Lower lobe of right lung (tissue), 2 donors: ENCODE measurements around the gene KIAA0825. TPM values are rescaled to one million over a fixed set of nuclear protein-coding genes. Genes with fewer than 3 reads are reported as not detected.

ENCODE experiments used
- ATAC-seq, 2 donors: fragments of 200-7000 bp; cut with Tn5 transposase; one replicate each; pipeline ENCODE4 v1.9.1; 2020 to 2022; ENCODE audit warnings: mild to moderate bottlenecking in 2 of 2, moderate library complexity in 2 of 2
- DNase-seq: peaks from one replicate; pipeline ENCODE4 v3.0.0-alpha.2; 2020
- H3K27ac ChIP-seq: fragments of 200-600 bp; one replicate; pipeline ENCODE4 v1.8.0; 2022
- H3K27me3 ChIP-seq: fragments of 200-600 bp; one replicate; pipeline ENCODE4 v1.8.0; 2022; ENCODE audit warnings: low read depth
- H3K36me3 ChIP-seq: fragments of 200-600 bp; one replicate; pipeline ENCODE4 v1.8.0; 2022; ENCODE audit warnings: mild to moderate bottlenecking
- H3K4me1 ChIP-seq: fragments of 200-600 bp; one replicate; pipeline ENCODE4 v1.8.0; 2022
- H3K4me3 ChIP-seq: fragments of 200-600 bp; one replicate; pipeline ENCODE4 v1.8.0; 2022; ENCODE audit warnings: mild to moderate bottlenecking
- H3K9me3 ChIP-seq: fragments of 200-600 bp; one replicate; pipeline ENCODE4 v1.8.0; 2022
- CTCF ChIP-seq: fragments of 200-600 bp; IDR thresholded peaks from one replicate; pipeline ENCODE4 v1.8.0; 2022; ENCODE audit warnings: antibody characterized with exemption, mild to moderate bottlenecking
- intact Hi-C: fragments of 100-400 bp; cut with DNase I; formaldehyde crosslinking; loops from one replicate; pipeline ENCODE4 v1.11.0; 2022
- total RNA-seq: library from RNA; stranded (reverse); fragmentation: NEBNext Ultra II Directional; extraction: Animal tissue kit (Norgen Biotek cat#: 25700); gene quantifications from one replicate; pipeline ENCODE4 v1.2.1, GENCODE V29; 2021
- donor health status: DM: no; HTN: yes; CAD: no; lungs with severe emphysema.

KIAA0825 gene
- total RNA-seq, 1 donor from 2014 or later = 5.5 TPM

GRCh38 chr5:94347130-94347529 lies 271.3 kb downstream of the KIAA0825 start:
- Histone ChIP-seq H3K36me3 (no peaks in the 10 kb centered on the region), H3K4me1 (no peaks in the 10 kb centered on the region), H3K27me3 (no peaks in the 10 kb centered on the region), H3K27ac (no peak overlapping the region), H3K4me3 (no peak overlapping the region), H3K9me3 (peaks cover 6% of the 10 kb centered on the region)
- intact Hi-C loops = no loop called here
- no peak for TF ChIP-seq CTCF
- no peak for DNase-seq
- ATAC-seq = no peak

GRCh38 chr5:94345257-94345656 lies 273.1 kb downstream of the KIAA0825 start:
- no peak overlapping the region for H3K4me3 ChIP-seq
- H3K9me3 ChIP-seq = peaks cover 6% of the 10 kb centered on the region
- intact Hi-C loops = no loop called here
- H3K36me3 ChIP-seq = no peaks in the 10 kb centered on the region
- DNase-seq (no peak), ATAC-seq (no peak)
- H3K4me1 ChIP-seq = no peaks in the 10 kb centered on the region
- H3K27me3 ChIP-seq = no peaks in the 10 kb centered on the region
- TF ChIP-seq CTCF = no peak
- H3K27ac ChIP-seq = no peak overlapping the region

DNA sequence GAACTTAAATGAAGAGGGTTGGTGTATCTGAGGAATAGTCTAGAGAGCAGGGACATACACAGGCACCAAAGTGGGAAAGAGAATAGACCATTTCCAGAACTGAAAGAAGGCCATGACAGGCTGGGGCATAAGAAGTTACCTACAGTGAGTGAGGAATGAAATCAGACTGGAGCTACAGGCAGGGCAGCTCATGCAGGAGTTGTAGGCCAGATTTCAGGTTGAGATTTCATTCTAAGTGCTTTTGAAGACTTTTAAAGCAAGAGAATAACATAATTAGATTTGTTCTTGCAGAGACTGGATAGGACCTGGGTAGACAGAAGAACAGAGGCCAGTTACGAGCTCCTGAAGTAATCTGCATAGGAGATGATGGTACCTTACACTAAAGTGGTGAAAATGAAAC lies 280.8 kb downstream of the KIAA0825 start:
- DNase-seq = no peak
- no peaks in the 10 kb centered on the region for H3K27me3 ChIP-seq
- H3K36me3 ChIP-seq = no peaks in the 10 kb centered on the region
- intact Hi-C loops = no loop called here
- H3K4me1 ChIP-seq = no peaks in the 10 kb centered on the region
- TF ChIP-seq CTCF = no peak
- ATAC-seq = no peak
- H3K27ac ChIP-seq = no peak overlapping the region
- H3K4me3 ChIP-seq = no peak overlapping the region
- no peaks in the 10 kb centered on the region for H3K9me3 ChIP-seq

GRCh38 chr5:94335936-94336335 lies 282.5 kb downstream of the KIAA0825 start:
- H3K27me3 ChIP-seq = no peaks in the 10 kb centered on the region
- H3K4me1 ChIP-seq = no peaks in the 10 kb centered on the region
- TF ChIP-seq CTCF = no peak
- no peaks in the 10 kb centered on the region for H3K9me3 ChIP-seq
- no peak overlapping the region for H3K4me3 ChIP-seq
- ATAC-seq = no peak
- intact Hi-C loops = no loop called here
- no peak overlapping the region for H3K27ac ChIP-seq
- DNase-seq = no peak
- no peaks in the 10 kb centered on the region for H3K36me3 ChIP-seq

DNA sequence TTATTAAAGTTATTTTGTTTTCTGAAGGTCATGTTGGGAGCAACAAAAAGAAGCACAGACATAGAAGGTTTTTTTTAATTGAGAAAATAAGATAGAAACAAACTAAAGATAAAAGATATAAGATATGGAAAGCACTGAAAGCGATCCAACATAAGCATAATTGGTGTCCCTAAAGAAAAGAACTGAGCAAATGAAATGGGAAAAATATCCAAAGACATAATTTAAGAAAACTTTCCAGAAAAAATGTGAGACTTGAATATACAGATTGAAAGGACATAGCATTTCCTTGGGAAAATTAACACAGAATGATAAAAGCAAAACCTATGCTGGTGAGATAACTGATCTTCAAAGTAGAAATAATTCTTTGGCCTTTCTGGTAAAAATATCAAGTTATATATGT lies 289.3 kb downstream of the KIAA0825 start:
- Histone ChIP-seq H3K4me1 (no peaks in the 10 kb centered on the region), H3K36me3 (no peaks in the 10 kb centered on the region), H3K9me3 (peaks cover 8% of the 10 kb centered on the region), H3K4me3 (no peak overlapping the region), H3K27ac (no peak overlapping the region), H3K27me3 (no peaks in the 10 kb centered on the region)
- DNase-seq (no peak), ATAC-seq (no peak)
- TF ChIP-seq CTCF = no peak
- intact Hi-C loops = no loop called here

- no peak overlapping the region for H3K27ac ChIP-seq
- no peak for TF ChIP-seq CTCF
- no peak for DNase-seq
- H3K9me3 ChIP-seq = peaks cover 8% of the 10 kb centered on the region
- H3K36me3 ChIP-seq = no peaks in the 10 kb centered on the region
- no peaks in the 10 kb centered on the region for H3K27me3 ChIP-seq
- no peaks in the 10 kb centered on the region for H3K4me1 ChIP-seq
- intact Hi-C loops = no loop called here
- ATAC-seq = no peak
- H3K4me3 ChIP-seq = no peak overlapping the region
Measured at GRCh38 chr5:94326586-94326985, 291.8 kb downstream of the KIAA0825 start.
